Urinary bladder (tissue), 4 donors: ENCODE measurements around the gene EPS15. TPM values are rescaled to one million over a fixed set of nuclear protein-coding genes. Genes with fewer than 3 reads are reported as not detected.
A peak's percentile ranks its signal among the peaks of the same experiment; 100 is the strongest.
"Not testable (repeated sequence)": the region's sequence is repeated elsewhere in the genome, so short reads cannot be mapped to it uniquely, and the experiment has no call there.

Experiments used
- DNase-seq: peaks from one replicate; pipeline ENCODE4 v3.0.0-alpha.2; 2015; ENCODE audit errors: extremely low spot score
- H3K27ac ChIP-seq: one replicate; pipeline ENCODE4 v1.5.1; 2013; ENCODE audit warnings: low read depth, mild to moderate bottlenecking, moderate library complexity
- H3K36me3 ChIP-seq: one replicate; pipeline ENCODE4 v1.6.1; 2013; ENCODE audit warnings: mild to moderate bottlenecking, moderate library complexity; ENCODE audit not compliant: insufficient read depth
- H3K4me1 ChIP-seq: one replicate; pipeline ENCODE4 v1.6.1; 2013; ENCODE audit warnings: mild to moderate bottlenecking, moderate library complexity; ENCODE audit not compliant: insufficient read depth
- H3K4me3 ChIP-seq: one replicate; pipeline ENCODE4 v1.5.1; 2013; ENCODE audit warnings: low read depth, low read length
- WGBS: extraction: QIAGEN DNeasy Blood & Tissue Kit; methylation state at CpG from one replicate; pipeline ENCODE4 v1.1.7; 2013; 5-methylcytosine and 5-hydroxymethylcytosine counted together
- polyA plus RNA-seq: library from polyadenylated mRNA; stranded (reverse); fragments of 200-250 nt; gene quantifications from one replicate; pipeline ENCODE4 v1.2.3, GENCODE V29; 2013
- total RNA-seq: library from RNA; depleted of rRNA; stranded (reverse); fragments of >200 nt; gene quantifications from one replicate; pipeline ENCODE4 v1.2.3, GENCODE V29; 2014
- donor health status: healthy with polysubstance abuse.
- donor health status: healthy.

The EPS15 gene
- total and polyA plus RNA-seq, 2 donors, result 21.5 to 96.2 TPM

GRCh38 chr1:51516649-51517158, 2.4 kb downstream of the EPS15 start:
- WGBS, result 49% methylated on average over 2 of the region's 2 CpGs

GRCh38 chr1:51515982-51516648, 3.0 kb downstream of the EPS15 start:
- Histone ChIP-seq H3K4me3 (no peak overlapping the region), H3K27ac (no peak overlapping the region)
- DNase-seq, result no peak

More at GRCh38 chr1:51516649-51517158, 2.4 kb downstream of the EPS15 start:
- DNase-seq, result no peak
- no peak overlapping the region for H3K4me3 ChIP-seq
- no peaks in the 10 kb centered on the region for H3K36me3 ChIP-seq
- H3K4me1 ChIP-seq, result no peaks in the 10 kb centered on the region
- no peak overlapping the region for H3K27ac ChIP-seq

DNA sequence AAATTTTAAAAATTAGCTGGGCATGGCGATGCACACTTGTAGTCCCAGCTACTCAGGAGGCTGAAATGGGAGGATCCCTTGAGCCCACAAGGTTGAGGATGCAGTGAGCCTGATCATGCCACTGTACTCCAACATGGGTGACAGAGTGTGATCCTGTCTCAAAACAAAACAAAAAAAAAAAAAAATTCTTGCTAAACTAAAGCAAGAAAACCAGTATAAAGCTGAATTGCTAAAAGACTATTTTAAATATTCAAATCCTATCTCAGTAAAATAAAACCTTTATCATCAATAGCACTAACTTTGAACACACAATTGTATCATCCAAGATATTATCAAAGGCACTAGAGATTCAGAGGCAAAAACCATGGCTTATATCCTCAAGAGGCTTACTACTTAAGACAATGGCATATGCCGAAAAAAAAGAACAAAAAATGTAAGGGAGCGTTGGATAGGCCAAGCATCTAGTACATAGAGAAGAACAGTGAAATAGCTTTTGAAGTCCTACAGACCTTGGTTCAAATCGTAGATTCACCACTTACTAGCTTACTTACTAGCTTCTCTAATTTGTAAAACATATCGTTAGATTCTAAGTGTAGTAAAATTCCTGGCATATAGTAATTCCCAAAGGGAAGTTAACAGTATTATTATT, 3.6 kb downstream of the EPS15 start:
- no peak for DNase-seq
- 77% methylated on average over 5 of the region's 5 CpGs for WGBS
- Histone ChIP-seq H3K27ac (peak overlapping the region; percentile 73), H3K4me3 (no peak overlapping the region), H3K36me3 (no peaks in the 10 kb centered on the region), H3K4me1 (no peaks in the 10 kb centered on the region)

More at GRCh38 chr1:51515982-51516648, 3.0 kb downstream of the EPS15 start:
- no peaks in the 10 kb centered on the region for H3K36me3 ChIP-seq
- H3K4me1 ChIP-seq, result no peaks in the 10 kb centered on the region

GRCh38 chr1:51514733-51515132, 4.3 kb downstream of the EPS15 start:
- Histone ChIP-seq H3K4me1 (no peaks in the 10 kb centered on the region), H3K27ac (no peak overlapping the region), H3K36me3 (no peaks in the 10 kb centered on the region), H3K4me3 (no peak overlapping the region)
- 69% methylated on average over 2 of the region's 2 CpGs for WGBS
- DNase-seq, result no peak

GRCh38 chr1:51512606-51513005, 6.5 kb downstream of the EPS15 start:
- Histone ChIP-seq H3K36me3 (no peaks in the 10 kb centered on the region), H3K27ac (no peak overlapping the region), H3K4me1 (no peaks in the 10 kb centered on the region), H3K4me3 (no peak overlapping the region)
- DNase-seq, result no peak
- WGBS, result 98% methylated on average over 1 of the region's 1 CpG

- H3K4me1 ChIP-seq, result no peaks in the 10 kb centered on the region
- no peak overlapping the region for H3K4me3 ChIP-seq
- no peak for DNase-seq
Measured at GRCh38 chr1:51512120-51512519, 6.9 kb downstream of the EPS15 start.

DNA sequence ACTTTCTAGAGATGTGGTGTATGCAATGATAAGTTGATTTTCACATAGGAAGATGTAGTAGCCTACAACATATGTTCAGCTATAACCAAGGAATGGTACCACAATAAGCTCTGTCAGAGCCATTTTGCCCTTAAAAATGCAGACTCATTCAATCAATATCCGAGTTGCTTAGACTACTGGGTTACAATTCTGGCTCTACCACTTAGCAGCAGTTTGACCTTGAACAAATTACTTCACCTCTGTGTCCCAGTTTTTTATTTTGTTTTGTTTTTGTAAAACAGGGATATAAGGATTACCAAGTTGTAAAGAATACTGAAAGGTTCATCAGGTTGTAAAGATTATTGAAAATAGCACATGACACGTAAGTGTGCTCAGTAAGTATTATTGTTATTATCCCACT, 9.3 kb downstream of the EPS15 start:
- WGBS, result 76% methylated on average over 2 of the region's 2 CpGs
- no peak for DNase-seq
- no peaks in the 10 kb centered on the region for H3K4me1 ChIP-seq
- H3K36me3 ChIP-seq, result no peaks in the 10 kb centered on the region
- H3K4me3 ChIP-seq, result no peak overlapping the region
- H3K27ac ChIP-seq, result no peak overlapping the region

More at GRCh38 chr1:51512120-51512519, 6.9 kb downstream of the EPS15 start:
- no peaks in the 10 kb centered on the region for H3K36me3 ChIP-seq
- no peak overlapping the region for H3K27ac ChIP-seq

- H3K27ac ChIP-seq, result no peak overlapping the region
- DNase-seq, result peak; percentile 36
- no peak overlapping the region for H3K4me3 ChIP-seq
- 15% methylated on average over 3 of the region's 3 CpGs for WGBS
- peaks cover 1% of the 10 kb centered on the region for H3K36me3 ChIP-seq
- H3K4me1 ChIP-seq, result no peaks in the 10 kb centered on the region
Measured at GRCh38 chr1:51506537-51506936, 12.5 kb downstream of the EPS15 start.

DNA sequence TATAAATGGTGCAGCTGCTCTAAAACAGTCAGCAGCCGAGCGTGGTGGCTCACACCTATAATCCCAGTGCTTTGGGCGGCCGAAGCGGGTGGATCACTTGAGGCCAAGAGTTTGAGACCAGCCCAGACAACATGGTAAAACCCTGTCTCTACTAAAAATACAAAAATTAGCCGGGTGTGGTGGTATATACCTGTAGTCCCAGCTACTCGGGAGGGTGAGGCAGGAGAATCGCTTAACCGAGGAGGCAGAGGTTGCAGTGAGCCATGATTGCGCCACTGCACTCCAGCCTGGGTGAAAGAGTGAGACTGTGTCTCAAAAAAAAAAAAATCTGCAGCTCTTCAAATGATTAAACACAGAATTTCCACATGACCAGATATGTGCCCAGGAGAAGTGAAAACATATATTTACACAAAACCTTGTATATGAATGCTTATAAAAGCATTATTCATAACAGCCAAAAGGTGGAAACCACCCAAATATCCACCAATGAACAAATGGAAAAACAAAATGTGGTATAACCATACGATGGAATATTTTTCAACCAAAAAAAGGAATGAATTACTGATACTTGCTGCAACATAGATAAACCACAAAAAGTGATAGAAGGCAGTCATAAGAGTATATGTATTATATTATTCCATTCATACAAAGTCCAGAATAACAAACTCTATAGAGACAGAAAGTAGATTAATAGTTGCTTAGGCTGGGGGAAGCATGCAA, 14.1 kb downstream of the EPS15 start:
- H3K36me3 ChIP-seq, result peaks cover 1% of the 10 kb centered on the region
- no peaks in the 10 kb centered on the region for H3K4me1 ChIP-seq
- 96% methylated on average over 11 of the region's 11 CpGs for WGBS
- H3K27ac ChIP-seq, result no peak overlapping the region
- H3K4me3 ChIP-seq, result no peak overlapping the region
- DNase-seq, result no peak

DNA sequence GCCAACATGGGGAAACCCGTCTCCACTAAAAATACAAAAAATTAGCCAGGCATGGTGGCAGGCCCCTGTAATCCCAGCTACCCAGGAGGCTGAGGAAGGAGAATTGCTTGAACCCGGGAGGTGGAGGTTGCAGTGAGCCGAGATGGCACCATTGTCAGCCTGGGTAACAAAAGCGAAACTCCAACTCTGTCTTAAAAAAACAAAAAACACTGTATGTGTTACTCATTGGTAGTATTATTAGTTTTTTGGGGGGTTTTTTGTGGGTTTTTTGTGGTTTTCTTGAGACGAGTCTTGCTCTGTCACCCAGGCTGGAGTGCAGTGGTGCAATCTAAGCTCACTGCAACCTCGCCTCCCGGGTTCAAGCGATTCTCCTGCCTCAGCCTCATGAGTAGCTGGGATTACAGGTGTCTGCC, 17.8 kb downstream of the EPS15 start:
- not testable (repeated sequence) for H3K4me1 ChIP-seq

DNA sequence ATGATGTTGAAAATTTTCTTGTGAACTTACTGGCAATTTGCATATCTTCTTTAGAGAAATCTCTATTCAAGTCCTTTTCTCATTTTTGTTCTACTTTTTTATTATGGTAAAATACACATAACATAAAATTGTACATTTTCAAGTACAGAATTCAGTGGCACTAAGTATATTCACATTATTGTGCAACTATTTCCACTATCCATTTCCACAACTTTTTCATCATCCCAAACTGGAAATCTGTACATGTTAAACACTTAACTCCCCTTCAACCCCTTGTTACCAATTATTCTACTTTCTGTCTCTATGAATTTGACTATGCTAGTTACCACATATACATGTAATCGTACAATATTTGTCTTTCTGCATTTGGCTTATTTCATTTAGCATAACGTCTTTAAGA, 19.4 kb downstream of the EPS15 start:
- no peak for DNase-seq
- peaks cover 1% of the 10 kb centered on the region for H3K36me3 ChIP-seq
- H3K4me3 ChIP-seq, result no peak overlapping the region
- H3K27ac ChIP-seq, result no peak overlapping the region
- no peaks in the 10 kb centered on the region for H3K4me1 ChIP-seq
- WGBS, result 100% methylated on average over 2 of the region's 2 CpGs

More for the DNA sequence above, 17.8 kb downstream of the EPS15 start:
- WGBS, result 96% methylated on average over 8 of the region's 8 CpGs
- H3K4me3 ChIP-seq, H3K27ac ChIP-seq, H3K36me3 ChIP-seq, DNase-seq: not testable (repeated sequence)

GRCh38 chr1:51498924-51499323, 20.1 kb downstream of the EPS15 start:
- 98% methylated on average over 2 of the region's 2 CpGs for WGBS
- H3K4me1 ChIP-seq, result no peaks in the 10 kb centered on the region
- no peak overlapping the region for H3K27ac ChIP-seq
- no peak overlapping the region for H3K4me3 ChIP-seq
- no peak for DNase-seq
- H3K36me3 ChIP-seq, result peaks cover 1% of the 10 kb centered on the region

DNA sequence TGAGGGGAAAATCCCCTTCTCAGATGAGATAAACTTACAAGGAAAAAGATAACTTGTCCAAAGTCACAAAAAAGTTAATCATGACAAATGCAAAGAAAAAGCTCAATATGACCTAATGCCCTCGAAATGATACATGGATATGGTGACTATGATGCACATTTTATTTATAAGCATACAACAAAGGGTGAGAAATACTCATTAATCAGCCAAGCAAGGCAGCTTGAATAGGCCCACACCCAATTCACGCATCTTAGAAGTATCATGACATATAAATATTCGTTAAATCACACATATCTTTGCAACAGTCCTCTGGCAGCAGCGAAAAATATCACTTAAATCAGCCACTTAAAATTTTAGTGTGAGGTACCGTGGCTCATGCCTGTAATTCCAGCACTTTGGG, 21.7 kb downstream of the EPS15 start:
- Histone ChIP-seq H3K36me3 (no peaks in the 10 kb centered on the region), H3K4me1 (no peaks in the 10 kb centered on the region), H3K27ac (no peak overlapping the region), H3K4me3 (no peak overlapping the region)
- WGBS, result 96% methylated on average over 5 of the region's 5 CpGs
- DNase-seq, result no peak
